Measurements from ENCODE around the gene CAPN3. TPM values are rescaled to one million over a fixed set of nuclear protein-coding genes. Genes with fewer than 3 reads are reported as not detected.

The CAPN3 gene
- total RNA-seq, 4 donors from 2014 or later, result 0.79 to 16.2 (median 3.9) TPM

DNA sequence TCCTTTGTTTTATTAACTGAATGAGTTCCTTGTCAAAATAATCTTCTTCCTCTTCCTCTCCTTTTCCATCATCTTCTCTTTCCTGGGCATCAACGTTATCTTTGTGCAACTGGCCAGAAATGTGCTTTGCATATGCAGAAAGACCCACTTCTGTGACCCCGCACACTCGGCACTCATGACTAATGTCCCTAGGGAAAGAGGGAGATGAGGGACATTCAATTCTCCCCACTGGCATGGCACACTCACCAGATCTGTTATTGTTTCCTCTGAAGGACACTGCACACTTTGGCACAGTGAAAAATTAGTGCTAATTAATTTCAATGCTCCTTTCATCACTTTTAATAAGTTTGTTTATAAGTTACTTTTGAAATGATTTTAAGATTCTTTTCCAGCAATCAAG is 97.7 kb downstream of the CAPN3 start:
- TF ChIP-seq EP300 (IDR thresholded peaks at IDR 0.05) (no peak), POLR2A (IDR thresholded peaks at IDR 0.05) (no peak), POLR2AphosphoS5 (IDR thresholded peaks at IDR 0.05) (no peak)
- TF ChIP-seq, protein P1, sequence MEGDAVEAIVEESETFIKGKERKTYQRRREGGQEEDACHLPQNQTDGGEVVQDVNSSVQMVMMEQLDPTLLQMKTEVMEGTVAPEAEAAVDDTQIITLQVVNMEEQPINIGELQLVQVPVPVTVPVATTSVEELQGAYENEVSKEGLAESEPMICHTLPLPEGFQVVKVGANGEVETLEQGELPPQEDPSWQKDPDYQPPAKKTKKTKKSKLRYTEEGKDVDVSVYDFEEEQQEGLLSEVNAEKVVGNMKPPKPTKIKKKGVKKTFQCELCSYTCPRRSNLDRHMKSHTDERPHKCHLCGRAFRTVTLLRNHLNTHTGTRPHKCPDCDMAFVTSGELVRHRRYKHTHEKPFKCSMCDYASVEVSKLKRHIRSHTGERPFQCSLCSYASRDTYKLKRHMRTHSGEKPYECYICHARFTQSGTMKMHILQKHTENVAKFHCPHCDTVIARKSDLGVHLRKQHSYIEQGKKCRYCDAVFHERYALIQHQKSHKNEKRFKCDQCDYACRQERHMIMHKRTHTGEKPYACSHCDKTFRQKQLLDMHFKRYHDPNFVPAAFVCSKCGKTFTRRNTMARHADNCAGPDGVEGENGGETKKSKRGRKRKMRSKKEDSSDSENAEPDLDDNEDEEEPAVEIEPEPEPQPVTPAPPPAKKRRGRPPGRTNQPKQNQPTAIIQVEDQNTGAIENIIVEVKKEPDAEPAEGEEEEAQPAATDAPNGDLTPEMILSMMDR (IDR thresholded peaks at IDR 0.05), result no peak
- Histone ChIP-seq H3K4me1 (peaks cover 5 to 71% (median 7%) of the 10 kb centered on the region in 3 donors), H3K4me3 (peak overlapping the region; percentile 45 to 88), H3K27me3 (no peaks in the 10 kb centered on the region), H3K27ac (peak overlapping the region; percentile 84 to 100 (median 88)), H3K9me3 (no peaks in the 10 kb centered on the region), H3K36me3 (peaks cover 0 to 10% of the 10 kb centered on the region in 2 donors)
- 8 to 9% methylated on average over 3 of the region's 3 CpGs for WGBS, 2 donors (ENCODE audit: low coverage in 1 of 2)
- ATAC-seq, result peak; percentile 20

DNA sequence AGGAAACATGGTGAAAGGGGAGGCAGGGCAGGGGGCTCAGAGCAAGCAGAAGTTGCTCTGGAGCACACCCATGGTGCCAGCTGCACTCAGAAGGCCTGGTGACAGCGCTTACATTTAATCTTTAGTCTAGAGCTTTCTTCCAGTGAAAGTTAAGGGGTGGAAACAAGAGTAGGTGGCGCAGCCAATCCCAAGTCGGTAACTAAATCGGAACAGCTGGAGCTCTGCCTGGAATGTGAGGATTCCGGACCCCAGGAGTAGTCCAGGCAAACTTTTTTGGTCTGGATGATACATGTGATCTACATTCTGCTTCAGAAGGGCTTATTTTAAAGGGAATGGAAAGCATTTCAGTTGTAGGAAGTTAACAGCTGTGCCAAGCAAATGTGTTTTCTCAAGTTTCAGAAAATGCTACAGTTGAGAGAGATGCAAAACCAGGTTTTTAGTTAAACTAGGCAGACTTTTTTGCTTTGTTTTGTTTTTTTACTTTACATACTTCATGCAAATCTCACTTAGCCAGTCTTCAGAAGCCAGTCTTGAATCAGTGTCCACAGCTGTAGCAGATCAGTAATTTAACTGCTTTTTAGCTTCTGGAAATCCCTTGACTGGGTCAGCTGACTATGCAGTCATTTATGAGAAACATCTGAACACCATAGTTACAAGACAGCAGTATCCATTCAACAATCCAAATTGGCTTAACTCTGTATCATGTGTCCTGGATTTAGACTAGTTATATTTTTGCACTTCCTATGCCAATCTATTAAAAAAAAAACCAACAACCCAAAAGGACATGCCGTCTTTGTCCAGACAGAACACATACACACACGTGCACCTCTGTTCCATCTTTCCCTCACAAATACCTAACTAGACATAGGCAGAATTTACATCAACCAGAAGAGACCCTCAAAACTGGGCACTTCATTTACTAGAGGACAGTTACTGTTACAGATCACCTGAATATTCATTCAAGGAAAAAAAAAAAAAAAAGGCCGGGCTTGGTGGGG is 98.4 kb downstream of the CAPN3 start:
- WGBS, 2 donors (ENCODE audit: low coverage in 1 of 2), result 12 to 18% methylated on average over 8 of the region's 8 CpGs
- peak overlapping the region; percentile 45 to 88 for H3K4me3 ChIP-seq
- H3K9me3 ChIP-seq, result no peaks in the 10 kb centered on the region
- H3K27ac ChIP-seq, result peak overlapping the region; percentile 84 to 100 (median 88)
- ATAC-seq, result peak; percentile 93
- TF ChIP-seq POLR2AphosphoS5 (IDR thresholded peaks at IDR 0.05) (peak; percentile 76), EP300 (IDR thresholded peaks at IDR 0.05) (no peak), POLR2A (IDR thresholded peaks at IDR 0.05) (peak; percentile 25 to 51)
- TF ChIP-seq, protein P1 (IDR thresholded peaks at IDR 0.05), result peak in 1 of 4 experiments; percentile 8
- H3K27me3 ChIP-seq, result no peaks in the 10 kb centered on the region
- H3K4me1 ChIP-seq, result peaks cover 5 to 66% (median 7%) of the 10 kb centered on the region in 3 donors
- peaks cover 0 to 10% of the 10 kb centered on the region in 2 donors for H3K36me3 ChIP-seq

DNA sequence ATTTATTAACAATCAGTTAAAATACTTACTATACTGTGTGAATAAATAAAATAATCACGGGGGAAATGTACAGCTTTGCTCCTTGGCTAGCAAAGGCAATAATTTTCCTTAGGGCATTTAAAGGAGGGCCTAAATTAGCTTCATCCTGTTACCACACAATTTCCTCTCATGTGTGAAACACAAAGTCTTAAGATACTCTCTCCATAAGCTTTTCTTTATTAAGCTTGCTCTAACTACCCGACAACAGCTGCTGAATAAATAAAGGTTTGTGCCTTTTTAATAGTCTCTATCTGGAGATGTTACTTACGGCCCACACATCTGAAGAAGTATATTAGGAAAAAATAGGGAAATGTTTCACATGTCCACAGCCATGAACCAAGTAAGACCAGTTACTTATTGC is 102.0 kb downstream of the CAPN3 start:
- H3K9me3 ChIP-seq, result no peaks in the 10 kb centered on the region
- ATAC-seq, result no peak
- no peak overlapping the region for H3K4me3 ChIP-seq
- TF ChIP-seq, protein P1 (IDR thresholded peaks at IDR 0.05), result no peak
- TF ChIP-seq POLR2A (IDR thresholded peaks at IDR 0.05) (no peak), EP300 (IDR thresholded peaks at IDR 0.05) (no peak), POLR2AphosphoS5 (IDR thresholded peaks at IDR 0.05) (no peak)
- H3K4me1 ChIP-seq, result peaks cover 5 to 44% (median 7%) of the 10 kb centered on the region in 3 donors
- H3K27ac ChIP-seq, result peak overlapping the region in 3 of 4 donors; percentile 11 to 39 (median 15)
- peaks cover 0 to 19% of the 10 kb centered on the region in 2 donors for H3K36me3 ChIP-seq
- WGBS, 2 donors (ENCODE audit: low coverage in 1 of 2), result 42 to 72% methylated on average over 3 of the region's 3 CpGs
- H3K27me3 ChIP-seq, result no peaks in the 10 kb centered on the region

Small RNA genes lying within 50 kb of the gene (small RNA-seq; reads per million reads assigned to genes)
- gene RNU6-188P, result 0 reads per million in 4 donors

Other genes with a start within 250 kb of the CAPN3 start
- under 1 TPM in 2 of 4 donors, not detected in 2; 0.16 to 0.67 TPM for gene PLA2G4F, start 202.9 kb upstream of the CAPN3 start, total RNA-seq
- gene VPS39, start 151.2 kb upstream of the CAPN3 start, total RNA-seq, result 100 to 1,000 TPM in 1 of 4 donors, 10 to 100 TPM in 3; 53.5 to 104 (median 76.6) TPM
- gene GANC, start 86.3 kb upstream of the CAPN3 start, total RNA-seq, result 10 to 100 TPM; 14.4 to 41.2 (median 19.7) TPM
- gene TMEM87A, start 86.1 kb upstream of the CAPN3 start, total RNA-seq, result 10 to 100 TPM; 49.7 to 70.0 (median 65.9) TPM
- 100 to 1,000 TPM; 118 to 592 (median 369) TPM for gene ZNF106, start 131.6 kb downstream of the CAPN3 start, total RNA-seq
- gene SNAP23, start 136.1 kb downstream of the CAPN3 start, total RNA-seq, result 10 to 100 TPM; 50.0 to 71.8 (median 57.2) TPM
- 10 to 100 TPM; 14.9 to 19.4 (median 15.4) TPM for gene LRRC57, start 189.3 kb downstream of the CAPN3 start, total RNA-seq
- gene HAUS2, start 189.3 kb downstream of the CAPN3 start, total RNA-seq, result 10 to 100 TPM; 15.3 to 42.2 (median 32.3) TPM
- 10 to 100 TPM; 15.5 to 78.4 (median 29.1) TPM for gene STARD9, start 216.1 kb downstream of the CAPN3 start, total RNA-seq